ENCODE results near the gene IL19. TPM values are rescaled to one million over a fixed set of nuclear protein-coding genes. Genes with fewer than 3 reads are reported as not detected.
A peak's percentile ranks its signal among the peaks of the same experiment; 100 is the strongest.

The IL19 gene, protein sequence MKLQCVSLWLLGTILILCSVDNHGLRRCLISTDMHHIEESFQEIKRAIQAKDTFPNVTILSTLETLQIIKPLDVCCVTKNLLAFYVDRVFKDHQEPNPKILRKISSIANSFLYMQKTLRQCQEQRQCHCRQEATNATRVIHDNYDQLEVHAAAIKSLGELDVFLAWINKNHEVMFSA
- polyA plus RNA-seq (2011; rRNA removed) (0.07 TPM in 1 of 2 replicates, not detected in the other), polyA minus RNA-seq (2011; rRNA and poly(A)+ RNA removed) (0.35 TPM in 1 of 2 replicates, not detected in the other)

DNA sequence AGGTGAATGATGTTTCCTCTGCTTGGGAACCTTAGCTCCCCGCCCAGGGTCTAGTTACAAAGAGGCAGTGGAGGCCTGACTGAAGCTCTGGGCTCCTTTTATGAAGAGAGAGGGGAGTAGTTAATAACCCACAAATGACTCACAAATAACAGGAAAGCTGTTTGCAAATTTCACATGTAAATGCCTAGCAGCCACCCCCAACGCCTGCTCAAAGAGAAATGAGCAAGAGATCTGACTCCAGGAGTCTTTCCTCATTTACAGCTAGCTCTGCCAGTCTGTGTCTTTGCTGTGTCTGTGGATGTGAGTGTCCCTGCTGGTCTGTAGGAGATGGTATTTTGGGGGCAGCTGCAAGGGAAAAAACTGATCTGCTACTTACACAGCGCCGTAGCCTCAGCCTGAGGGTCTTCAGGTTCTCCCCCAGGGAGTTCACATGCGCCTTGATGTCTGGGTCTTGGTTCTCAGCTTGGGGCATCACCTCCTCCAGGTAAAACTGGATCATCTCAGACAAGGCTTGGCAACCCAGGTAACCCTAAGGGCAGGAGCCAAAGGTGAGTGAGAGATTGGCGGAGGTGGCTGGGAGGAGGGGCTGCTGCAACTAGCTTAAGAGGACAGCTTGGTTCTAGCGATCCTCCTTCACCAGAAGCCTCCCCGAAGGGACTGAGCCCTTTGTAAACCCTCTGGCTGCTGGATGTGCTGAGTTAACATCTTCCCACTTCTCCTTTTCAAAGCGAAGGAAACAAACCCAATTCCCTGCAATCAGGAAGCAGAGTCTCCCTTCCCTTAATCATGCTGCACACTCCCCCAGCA lies at the start of gene IL19:
IL19 (plus strand) TSS at position 243 of the 807 bp plus-strand sequence. CDS start 65,890 bp downstream, outside the sequence.
- TF ChIP-seq, protein P1, sequence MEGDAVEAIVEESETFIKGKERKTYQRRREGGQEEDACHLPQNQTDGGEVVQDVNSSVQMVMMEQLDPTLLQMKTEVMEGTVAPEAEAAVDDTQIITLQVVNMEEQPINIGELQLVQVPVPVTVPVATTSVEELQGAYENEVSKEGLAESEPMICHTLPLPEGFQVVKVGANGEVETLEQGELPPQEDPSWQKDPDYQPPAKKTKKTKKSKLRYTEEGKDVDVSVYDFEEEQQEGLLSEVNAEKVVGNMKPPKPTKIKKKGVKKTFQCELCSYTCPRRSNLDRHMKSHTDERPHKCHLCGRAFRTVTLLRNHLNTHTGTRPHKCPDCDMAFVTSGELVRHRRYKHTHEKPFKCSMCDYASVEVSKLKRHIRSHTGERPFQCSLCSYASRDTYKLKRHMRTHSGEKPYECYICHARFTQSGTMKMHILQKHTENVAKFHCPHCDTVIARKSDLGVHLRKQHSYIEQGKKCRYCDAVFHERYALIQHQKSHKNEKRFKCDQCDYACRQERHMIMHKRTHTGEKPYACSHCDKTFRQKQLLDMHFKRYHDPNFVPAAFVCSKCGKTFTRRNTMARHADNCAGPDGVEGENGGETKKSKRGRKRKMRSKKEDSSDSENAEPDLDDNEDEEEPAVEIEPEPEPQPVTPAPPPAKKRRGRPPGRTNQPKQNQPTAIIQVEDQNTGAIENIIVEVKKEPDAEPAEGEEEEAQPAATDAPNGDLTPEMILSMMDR (IDR thresholded peaks at IDR 0.05; ENCODE audit: low read depth, low read length), result no peak

DNA sequence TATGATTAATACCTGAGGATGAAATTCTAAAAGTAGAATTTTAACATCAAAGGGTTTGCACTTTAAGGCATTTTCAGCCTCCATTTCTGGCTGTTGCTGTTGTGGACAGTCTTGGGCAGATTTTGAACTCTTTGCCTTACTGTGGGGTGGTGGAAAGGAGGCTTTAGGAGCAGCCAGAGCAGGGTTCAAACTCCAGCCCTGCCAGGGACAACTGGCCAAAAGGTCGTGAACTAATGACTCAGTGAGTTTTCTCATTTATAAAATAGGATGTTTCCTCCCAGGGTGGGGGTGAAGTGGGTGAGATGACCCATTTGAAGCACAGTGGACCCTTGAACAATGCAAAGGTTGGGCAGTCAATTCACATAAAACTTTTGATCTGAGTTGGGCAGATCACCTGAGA lies 49.1 kb upstream of the IL19 start:
- CTCF ChIA-PET, result interaction anchor here (1.5 kb wide), 1 partner anchor 231 kb away, joined by 3 read pairs; no protein-coding TSS in a partner anchor
- Histone ChIP-seq H3K9me3 (ENCODE audit: control insufficient read depth, insufficient read depth, low read length) (no peaks in the 10 kb centered on the region), H3K4me3 (ENCODE audit: low read depth, low read length) (no peak overlapping the region), H3K27ac (ENCODE audit: low read depth, low read length) (no peak overlapping the region), H3K27me3 (ENCODE audit: control insufficient read depth, insufficient read depth, low read length) (no peaks in the 10 kb centered on the region)
- DNase-seq (ENCODE audit: low read depth, low spot score), result no peak
- POLR2A ChIA-PET, result no interaction called here
- TF ChIP-seq, protein P1 (IDR thresholded peaks at IDR 0.05; ENCODE audit: low read depth, low read length), result no peak

More for the DNA sequence above, at the start of gene IL19:
- no peaks in the 10 kb centered on the region for H3K9me3 ChIP-seq (ENCODE audit: control insufficient read depth, insufficient read depth, low read length)
- peaks cover 3% of the 10 kb centered on the region for H3K27me3 ChIP-seq (ENCODE audit: control insufficient read depth, insufficient read depth, low read length)
- POLR2A ChIA-PET, result no interaction called here
- H3K27ac ChIP-seq (ENCODE audit: low read depth, low read length), result no peak within 1 kb of the TSS
- CTCF ChIA-PET, result interaction anchor here (0.9 to 2.2 kb wide), 3 partner anchors 9 to 142 kb away, joined by 4 to 8 read pairs (median 5); no protein-coding TSS in a partner anchor
- H3K4me3 ChIP-seq (ENCODE audit: low read depth, low read length), result no peak within 1 kb of the TSS
- no peak for DNase-seq (ENCODE audit: low read depth, low spot score)

DNA sequence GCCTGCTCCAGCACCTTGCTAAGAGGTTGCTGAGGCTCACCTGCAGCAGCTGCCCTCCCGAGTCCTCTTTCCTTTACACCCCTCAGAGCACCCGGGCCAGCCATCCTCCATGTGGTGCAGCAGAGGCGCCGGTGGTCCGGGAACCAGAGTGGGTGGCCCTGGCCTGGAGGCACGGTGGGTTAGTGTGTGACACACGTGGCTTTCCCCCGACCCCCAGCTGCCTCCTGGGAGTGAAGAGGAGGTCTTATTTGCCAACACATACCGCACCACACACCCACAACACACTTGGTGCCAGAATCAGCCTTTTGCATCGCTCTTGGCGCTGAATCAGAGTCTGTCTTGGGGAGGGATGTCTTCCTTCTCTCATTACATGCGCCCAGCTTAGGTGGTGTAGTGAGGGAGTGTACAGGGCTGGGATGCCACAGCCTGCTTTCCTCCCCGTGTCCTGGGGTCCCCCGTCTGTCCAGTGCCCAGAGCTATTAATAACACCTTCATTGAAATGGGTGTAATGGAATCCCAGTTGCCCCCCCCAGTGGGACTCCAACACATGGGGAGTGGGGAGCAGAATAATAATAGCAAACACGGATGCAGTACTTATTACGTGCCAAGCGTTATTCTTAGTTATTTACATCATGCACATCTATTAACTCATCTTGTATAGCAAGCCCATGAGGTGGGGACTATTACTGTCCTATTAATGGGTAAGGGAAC lies 47.7 kb upstream of the IL19 start:
- Histone ChIP-seq H3K27ac (ENCODE audit: low read depth, low read length) (no peak overlapping the region), H3K4me3 (ENCODE audit: low read depth, low read length) (no peak overlapping the region), H3K9me3 (ENCODE audit: control insufficient read depth, insufficient read depth, low read length) (no peaks in the 10 kb centered on the region), H3K27me3 (ENCODE audit: control insufficient read depth, insufficient read depth, low read length) (no peaks in the 10 kb centered on the region)
- CTCF ChIA-PET, result interaction anchor here (1.1 to 5.5 kb wide), 4 partner anchors 11 to 189 kb away, joined by 3 to 88 read pairs (median 33); no protein-coding TSS in a partner anchor
- no peak for DNase-seq (ENCODE audit: low read depth, low spot score)
- TF ChIP-seq, protein P1 (IDR thresholded peaks at IDR 0.05; ENCODE audit: low read depth, low read length), result no peak
- POLR2A ChIA-PET, result no interaction called here

DNA sequence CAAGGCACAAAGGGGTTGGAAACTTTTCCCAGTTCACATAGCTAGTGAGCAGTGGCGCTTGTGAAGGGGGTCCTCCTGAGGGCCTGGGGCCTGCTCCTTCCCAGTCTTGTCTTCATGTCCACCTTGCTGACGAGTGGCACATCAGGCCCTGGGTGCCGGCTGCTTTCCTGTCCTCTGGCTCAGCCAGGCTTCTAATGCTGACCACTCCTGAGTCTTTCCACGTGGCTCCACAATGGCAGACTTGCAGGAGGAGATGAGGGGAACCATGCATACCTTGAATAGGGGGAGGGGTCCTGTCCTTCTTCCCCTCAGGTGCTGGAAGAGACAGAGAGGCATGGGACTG lies 47.1 kb upstream of the IL19 start:
- no peaks in the 10 kb centered on the region for H3K27me3 ChIP-seq (ENCODE audit: control insufficient read depth, insufficient read depth, low read length)
- H3K9me3 ChIP-seq (ENCODE audit: control insufficient read depth, insufficient read depth, low read length), result no peaks in the 10 kb centered on the region
- peak overlapping the region; percentile 66 for H3K27ac ChIP-seq (ENCODE audit: low read depth, low read length)
- DNase-seq (ENCODE audit: low read depth, low spot score), result no peak
- TF ChIP-seq, protein P1 (IDR thresholded peaks at IDR 0.05; ENCODE audit: low read depth, low read length), result no peak
- H3K4me3 ChIP-seq (ENCODE audit: low read depth, low read length), result no peak overlapping the region
- POLR2A ChIA-PET, result no interaction called here
- CTCF ChIA-PET, result interaction anchor here (1.1 to 5.5 kb wide), 3 partner anchors 11 to 189 kb away, joined by 3 to 88 read pairs (median 60); no protein-coding TSS in a partner anchor
